HG03521 (cell line): Measurements from ENCODE around the gene PRTFDC1.
A peak's percentile ranks its signal among the peaks of the same experiment; 100 is the strongest.

Source experiments
- ATAC-seq: cut with Tn5 transposase; IDR thresholded peaks from one replicate; pipeline ENCODE4 v1.9.1; 2021; ENCODE audit warnings: mild to moderate bottlenecking, moderate library complexity; ENCODE audit not compliant: unreplicated experiment

The PRTFDC1 gene

GRCh38 chr10:24882047-24882698 is 70.2 kb downstream of the PRTFDC1 start:
- ATAC-seq, result peak; percentile 63

- ATAC-seq, result no peak
Observed at GRCh38 chr10:24879861-24880260, 72.5 kb downstream of the PRTFDC1 start.

- no peak for ATAC-seq
Observed at GRCh38 chr10:24874133-24874532, 78.3 kb downstream of the PRTFDC1 start.

GRCh38 chr10:24873281-24873683 is 79.1 kb downstream of the PRTFDC1 start:
- no peak for ATAC-seq

- no peak for ATAC-seq
Observed at GRCh38 chr10:24872790-24873182, 79.6 kb downstream of the PRTFDC1 start.

GRCh38 chr10:24872049-24872789 is 80.2 kb downstream of the PRTFDC1 start:
- ATAC-seq, result no peak

- ATAC-seq, result no peak
Observed at GRCh38 chr10:24871011-24871935, 81.1 kb downstream of the PRTFDC1 start.

GRCh38 chr10:24869354-24870015 is 82.9 kb downstream of the PRTFDC1 start:
- no peak for ATAC-seq

GRCh38 chr10:24866604-24867583 is 85.5 kb downstream of the PRTFDC1 start:
- ATAC-seq, result no peak

GRCh38 chr10:24865783-24866182 is 86.6 kb downstream of the PRTFDC1 start:
- no peak for ATAC-seq

- ATAC-seq, result no peak
Observed at GRCh38 chr10:24862589-24862988, 89.8 kb downstream of the PRTFDC1 start.

- no peak for ATAC-seq
Observed at GRCh38 chr10:24858288-24859270, 93.8 kb downstream of the PRTFDC1 start.

GRCh38 chr10:24857031-24857725 is 95.2 kb downstream of the PRTFDC1 start:
- no peak for ATAC-seq

- no peak for ATAC-seq
Observed at GRCh38 chr10:24854256-24854655, 98.2 kb downstream of the PRTFDC1 start.

GRCh38 chr10:24853661-24854060 is 98.7 kb downstream of the PRTFDC1 start:
- no peak for ATAC-seq

GRCh38 chr10:24851629-24852028 is 100.8 kb downstream of the PRTFDC1 start:
- no peak for ATAC-seq

GRCh38 chr10:24850727-24851296 is 101.6 kb downstream of the PRTFDC1 start:
- no peak for ATAC-seq
